ENCODE results near the gene RAVER1.
"Not testable (repeated sequence)": the region's sequence is repeated elsewhere in the genome, so short reads cannot be mapped to it uniquely, and the experiment has no call there.

RAVER1 gene

GRCh38 chr19:10332965-10333757 is at the start of gene RAVER1:
Gene RAVER1 (minus strand): TSS chr19:10333529. CDS start chr19:10333507, 22 bp downstream.
- DNase-seq (ENCODE audit: low spot score): peak; percentile 96

GRCh38 chr19:10383223-10383499 is 49.8 kb upstream of the RAVER1 start:
- not testable (repeated sequence) for DNase-seq (ENCODE audit: low spot score)

- DNase-seq (ENCODE audit: low spot score): peak; percentile 97
These were observed 47.2 kb upstream of the RAVER1 start, which contains the start of gene TYK2 for GRCh38 chr19:10380313-10381102. Gene TYK2 (minus strand): TSS chr19:10380572. CDS start chr19:10378406, 2,166 bp downstream.

- DNase-seq (ENCODE audit: low spot score): no peak
These were observed 46.6 kb upstream of the RAVER1 start for GRCh38 chr19:10379880-10380312.

- DNase-seq (ENCODE audit: low spot score): no peak
These were observed 44.8 kb upstream of the RAVER1 start for GRCh38 chr19:10378124-10378523.

GRCh38 chr19:10377140-10377640 is 43.9 kb upstream of the RAVER1 start:
- not testable (repeated sequence) for DNase-seq (ENCODE audit: low spot score)

- DNase-seq (ENCODE audit: low spot score): no peak
These were observed 41.6 kb upstream of the RAVER1 start for GRCh38 chr19:10374931-10375330.

GRCh38 chr19:10372690-10373089 is 39.4 kb upstream of the RAVER1 start:
- no peak for DNase-seq (ENCODE audit: low spot score)

- DNase-seq (ENCODE audit: low spot score): no peak
These were observed 34.9 kb upstream of the RAVER1 start for GRCh38 chr19:10368101-10368803.

GRCh38 chr19:10366950-10367512 is 33.7 kb upstream of the RAVER1 start:
- not testable (repeated sequence) for DNase-seq (ENCODE audit: low spot score)

- no peak for DNase-seq (ENCODE audit: low spot score)
These were observed 32.2 kb upstream of the RAVER1 start for GRCh38 chr19:10365518-10365917.

- no peak for DNase-seq (ENCODE audit: low spot score)
These were observed 31.3 kb upstream of the RAVER1 start for GRCh38 chr19:10364644-10365043.

GRCh38 chr19:10363789-10364281 is 30.5 kb upstream of the RAVER1 start:
- no peak for DNase-seq (ENCODE audit: low spot score)

GRCh38 chr19:10362259-10362658 is 28.9 kb upstream of the RAVER1 start:
- no peak for DNase-seq (ENCODE audit: low spot score)

GRCh38 chr19:10361569-10362011 is 28.3 kb upstream of the RAVER1 start:
- DNase-seq (ENCODE audit: low spot score): no peak

GRCh38 chr19:10356431-10356830 is 23.1 kb upstream of the RAVER1 start:
- DNase-seq (ENCODE audit: low spot score): no peak

- DNase-seq (ENCODE audit: low spot score): peak; percentile 28
These were observed 20.6 kb upstream of the RAVER1 start for GRCh38 chr19:10353793-10354391.

- no peak for DNase-seq (ENCODE audit: low spot score)
These were observed 19.7 kb upstream of the RAVER1 start for GRCh38 chr19:10352764-10353671.

- DNase-seq (ENCODE audit: low spot score): no peak
These were observed 13.2 kb upstream of the RAVER1 start for GRCh38 chr19:10346509-10346908.

- DNase-seq (ENCODE audit: low spot score): no peak
These were observed 11.5 kb upstream of the RAVER1 start for GRCh38 chr19:10344780-10345179.
